Esophagus squamous epithelium (tissue), 4 donors: ENCODE results near the gene AMDHD1.

ENCODE experiments used
- POLR2A ChIP-seq, 4 donors: fragments of 450-650 bp; IDR thresholded peaks; one replicate each; pipeline ENCODE4 v1.6.1; 2017; ENCODE audit warnings: antibody characterized with exemption in 4 of 4, mild to moderate bottlenecking in 4 of 4, moderate library complexity in 3 of 4
- TF ChIP-seq, protein P1 (sequence below), 6 experiments: fragments of 450-650 bp in 4 of 6; fragments of 200-600 bp in 2 of 6; sonication (generic) in 2 of 6; IDR thresholded peaks; one replicate each; pipeline ENCODE4 v1.5.1; 2016 to 2019; ENCODE audit warnings: antibody characterized with exemption in 6 of 6, mild to moderate bottlenecking in 4 of 6, moderate library complexity in 4 of 6

GRCh38 chr12:95984682-95985081 lies 41.6 kb downstream of the AMDHD1 start:
- TF ChIP-seq, protein P1, sequence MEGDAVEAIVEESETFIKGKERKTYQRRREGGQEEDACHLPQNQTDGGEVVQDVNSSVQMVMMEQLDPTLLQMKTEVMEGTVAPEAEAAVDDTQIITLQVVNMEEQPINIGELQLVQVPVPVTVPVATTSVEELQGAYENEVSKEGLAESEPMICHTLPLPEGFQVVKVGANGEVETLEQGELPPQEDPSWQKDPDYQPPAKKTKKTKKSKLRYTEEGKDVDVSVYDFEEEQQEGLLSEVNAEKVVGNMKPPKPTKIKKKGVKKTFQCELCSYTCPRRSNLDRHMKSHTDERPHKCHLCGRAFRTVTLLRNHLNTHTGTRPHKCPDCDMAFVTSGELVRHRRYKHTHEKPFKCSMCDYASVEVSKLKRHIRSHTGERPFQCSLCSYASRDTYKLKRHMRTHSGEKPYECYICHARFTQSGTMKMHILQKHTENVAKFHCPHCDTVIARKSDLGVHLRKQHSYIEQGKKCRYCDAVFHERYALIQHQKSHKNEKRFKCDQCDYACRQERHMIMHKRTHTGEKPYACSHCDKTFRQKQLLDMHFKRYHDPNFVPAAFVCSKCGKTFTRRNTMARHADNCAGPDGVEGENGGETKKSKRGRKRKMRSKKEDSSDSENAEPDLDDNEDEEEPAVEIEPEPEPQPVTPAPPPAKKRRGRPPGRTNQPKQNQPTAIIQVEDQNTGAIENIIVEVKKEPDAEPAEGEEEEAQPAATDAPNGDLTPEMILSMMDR (IDR thresholded peaks at IDR 0.05): no peak
- TF ChIP-seq POLR2A (IDR thresholded peaks at IDR 0.05): no peak
